ENCODE data around the gene KCNJ5.

The KCNJ5 gene

DNA sequence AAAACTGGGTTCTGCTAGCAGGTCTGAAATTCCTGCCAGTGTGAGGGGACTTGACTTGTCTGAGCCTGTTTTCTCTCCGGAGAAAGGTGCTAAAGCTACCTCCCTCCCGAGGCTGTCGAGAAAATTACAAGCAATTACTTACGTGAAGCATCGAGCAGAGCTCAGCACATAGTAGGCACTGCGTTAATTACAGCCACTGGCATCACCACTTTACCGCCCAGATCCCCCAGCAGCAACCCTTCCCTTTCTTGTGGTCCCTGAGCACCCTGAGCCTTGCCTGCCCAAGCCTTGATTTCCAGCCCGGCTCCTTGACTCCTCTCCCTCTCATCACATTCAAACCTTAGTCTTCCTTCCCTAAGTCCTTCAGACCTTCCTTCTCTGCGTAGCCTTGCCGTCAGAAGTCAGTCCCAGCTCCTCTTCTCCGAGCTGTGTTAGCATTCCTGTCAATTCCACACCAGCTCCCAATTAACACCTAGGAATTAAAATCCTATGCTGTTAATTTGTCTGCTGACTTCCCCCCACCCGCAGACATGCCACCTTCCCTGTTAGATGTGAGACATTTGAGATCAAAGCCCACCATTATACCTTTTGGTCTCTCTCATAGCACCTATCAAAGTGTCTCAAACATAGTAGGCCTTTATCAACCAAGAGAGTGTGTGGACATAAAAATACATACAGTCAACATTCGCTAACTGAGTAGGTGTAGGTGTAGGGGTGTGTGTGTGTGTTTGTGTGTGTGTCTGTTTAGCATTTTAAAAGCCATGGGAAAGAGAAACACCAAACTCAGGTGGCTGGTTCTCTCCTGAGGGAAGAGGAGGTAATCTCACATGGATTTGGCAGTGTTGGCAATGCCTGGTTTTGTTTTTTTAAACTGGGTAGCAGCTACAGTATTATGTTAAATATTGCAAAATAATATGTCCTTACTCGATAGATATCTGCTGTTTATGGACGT is 2.8 kb upstream of the KCNJ5 start:
- DNase-seq (ENCODE audit: low read depth) = no peak
- TF ChIP-seq, protein P1, sequence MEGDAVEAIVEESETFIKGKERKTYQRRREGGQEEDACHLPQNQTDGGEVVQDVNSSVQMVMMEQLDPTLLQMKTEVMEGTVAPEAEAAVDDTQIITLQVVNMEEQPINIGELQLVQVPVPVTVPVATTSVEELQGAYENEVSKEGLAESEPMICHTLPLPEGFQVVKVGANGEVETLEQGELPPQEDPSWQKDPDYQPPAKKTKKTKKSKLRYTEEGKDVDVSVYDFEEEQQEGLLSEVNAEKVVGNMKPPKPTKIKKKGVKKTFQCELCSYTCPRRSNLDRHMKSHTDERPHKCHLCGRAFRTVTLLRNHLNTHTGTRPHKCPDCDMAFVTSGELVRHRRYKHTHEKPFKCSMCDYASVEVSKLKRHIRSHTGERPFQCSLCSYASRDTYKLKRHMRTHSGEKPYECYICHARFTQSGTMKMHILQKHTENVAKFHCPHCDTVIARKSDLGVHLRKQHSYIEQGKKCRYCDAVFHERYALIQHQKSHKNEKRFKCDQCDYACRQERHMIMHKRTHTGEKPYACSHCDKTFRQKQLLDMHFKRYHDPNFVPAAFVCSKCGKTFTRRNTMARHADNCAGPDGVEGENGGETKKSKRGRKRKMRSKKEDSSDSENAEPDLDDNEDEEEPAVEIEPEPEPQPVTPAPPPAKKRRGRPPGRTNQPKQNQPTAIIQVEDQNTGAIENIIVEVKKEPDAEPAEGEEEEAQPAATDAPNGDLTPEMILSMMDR (IDR thresholded peaks at IDR 0.05; ENCODE audit: control insufficient read depth, extremely low read depth, insufficient read depth) = no peak
- H3K4me3 ChIP-seq (ENCODE audit: low read depth, low read length) = no peak overlapping the region

GRCh38 chr11:128889657-128890213 is 1.4 kb upstream of the KCNJ5 start:
- H3K4me3 ChIP-seq (ENCODE audit: low read depth, low read length) = no peak overlapping the region

GRCh38 chr11:128890216-128890542 is 977 bp upstream of the KCNJ5 start:
- peak overlapping the region; percentile 47 for H3K4me3 ChIP-seq (ENCODE audit: low read depth, low read length)
- no peak for DNase-seq (ENCODE audit: low read depth)
- TF ChIP-seq, protein P1 (IDR thresholded peaks at IDR 0.05; ENCODE audit: control insufficient read depth, extremely low read depth, insufficient read depth) = peak; percentile 18; the same call in 1 of the 2 replicates

More at GRCh38 chr11:128889657-128890213, 1.4 kb upstream of the KCNJ5 start:
- DNase-seq (ENCODE audit: low read depth) = no peak
- TF ChIP-seq, protein P1 (IDR thresholded peaks at IDR 0.05; ENCODE audit: control insufficient read depth, extremely low read depth, insufficient read depth) = no peak

DNA sequence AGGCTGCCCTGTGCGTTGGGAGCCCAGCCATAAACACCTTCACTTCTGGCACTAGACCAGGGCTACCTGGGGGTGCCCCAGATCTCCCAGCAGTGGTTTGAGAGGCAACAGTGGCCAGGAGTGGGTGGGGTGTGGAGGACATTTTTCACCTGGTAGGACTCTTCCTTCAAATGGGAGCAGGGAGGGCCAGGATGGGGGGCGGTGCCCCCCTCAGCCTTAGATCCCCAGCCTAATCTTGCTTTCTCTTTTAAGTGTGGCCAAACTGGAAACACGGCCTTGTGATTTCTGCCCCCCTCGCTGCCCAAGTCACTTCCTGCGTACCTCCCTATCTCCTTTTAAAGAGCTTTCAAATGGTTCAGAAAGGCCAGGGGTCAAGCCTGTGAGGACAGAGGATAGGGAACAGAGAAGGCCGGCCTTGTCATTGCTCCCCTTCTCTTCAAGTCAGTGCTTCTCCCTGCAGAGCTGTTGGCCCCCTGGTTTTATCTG is 800 bp downstream of the KCNJ5 start:
- TF ChIP-seq, protein P1 (IDR thresholded peaks at IDR 0.05; ENCODE audit: control insufficient read depth, extremely low read depth, insufficient read depth) = no peak
- no peak overlapping the region for H3K4me3 ChIP-seq (ENCODE audit: low read depth, low read length)

DNA sequence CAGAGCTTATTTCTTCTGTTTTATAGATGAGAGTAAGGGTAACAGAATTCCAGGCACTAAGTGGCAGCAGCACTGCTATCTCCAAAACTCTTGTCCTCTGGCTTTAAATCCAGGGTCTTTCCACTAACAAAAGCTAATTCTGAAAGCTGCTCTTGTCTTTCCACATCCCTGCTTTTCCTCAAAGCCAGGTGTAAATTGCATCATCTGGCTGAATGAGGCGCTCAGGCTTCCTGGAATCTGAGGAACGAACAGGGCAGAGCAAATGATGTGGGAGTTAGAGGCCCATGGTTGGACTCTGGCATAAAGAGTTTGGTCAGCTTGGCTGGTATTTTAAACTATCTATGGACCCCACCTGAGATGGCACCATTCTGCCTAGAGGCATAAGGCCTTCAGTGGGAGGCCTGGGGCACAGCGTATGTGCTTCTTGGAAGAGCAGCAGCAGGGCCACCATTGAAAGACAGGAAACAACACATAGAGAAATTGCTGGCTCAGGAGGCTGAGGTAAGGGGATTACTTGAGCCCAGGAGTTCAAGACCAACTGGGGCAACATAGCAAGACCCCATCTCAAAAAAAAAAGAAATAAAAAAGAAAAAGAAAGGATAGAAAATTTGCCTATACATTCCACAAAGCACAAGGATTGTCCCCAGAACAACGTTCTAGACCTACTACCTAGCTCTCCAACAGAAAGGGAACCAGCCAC is 1.9 kb downstream of the KCNJ5 start:
- no peak overlapping the region for H3K4me3 ChIP-seq (ENCODE audit: low read depth, low read length)
- TF ChIP-seq, protein P1 (IDR thresholded peaks at IDR 0.05; ENCODE audit: control insufficient read depth, extremely low read depth, insufficient read depth) = no peak
- no peak for DNase-seq (ENCODE audit: low read depth)

More for the DNA sequence above, 800 bp downstream of the KCNJ5 start:
- DNase-seq (ENCODE audit: low read depth) = no peak

DNA sequence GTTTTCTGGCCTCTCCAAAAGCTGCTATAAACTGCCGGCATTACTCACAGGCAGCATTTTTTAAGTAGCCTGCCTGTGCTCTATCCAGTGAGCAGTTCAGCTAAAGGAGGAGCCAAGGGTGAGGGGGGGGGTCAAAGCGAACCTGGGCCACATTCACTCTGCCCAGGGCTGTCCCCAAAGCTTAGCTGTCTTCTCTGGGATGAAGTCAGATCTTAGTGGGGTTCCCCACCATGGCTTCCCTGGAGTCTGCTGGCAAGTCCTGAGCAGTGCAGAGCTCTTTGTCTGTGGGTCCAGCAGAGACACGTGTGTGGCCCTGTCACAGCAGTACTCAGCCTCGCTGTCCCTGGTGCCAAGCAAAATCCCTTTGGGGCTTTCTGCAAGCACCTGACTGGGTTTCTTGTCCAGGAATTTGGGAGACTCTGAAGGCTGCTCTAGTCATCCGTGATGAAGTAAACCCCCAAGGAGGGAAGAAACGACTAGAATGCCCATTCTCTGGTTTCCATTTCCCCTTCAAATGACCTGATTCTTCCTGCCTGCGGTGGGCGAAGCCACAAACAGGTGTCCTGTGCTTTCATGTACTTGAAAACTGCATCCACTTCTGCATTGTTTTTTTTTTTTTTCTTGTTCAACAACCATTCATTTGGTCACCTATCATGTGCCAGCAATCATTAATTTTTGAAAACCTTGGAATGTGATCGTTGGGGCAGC is 2.6 kb downstream of the KCNJ5 start:
- no peak overlapping the region for H3K4me3 ChIP-seq (ENCODE audit: low read depth, low read length)
- no peak for DNase-seq (ENCODE audit: low read depth)
- TF ChIP-seq, protein P1 (IDR thresholded peaks at IDR 0.05; ENCODE audit: control insufficient read depth, extremely low read depth, insufficient read depth) = no peak
